HS-27A (cell line): ENCODE results near the gene MINDY4.

Experiments
- DNase-seq: peaks from one replicate; pipeline ENCODE4 v3.0.0-alpha.2; 2012; ENCODE audit warnings: low read depth, missing footprints

Gene MINDY4

DNA sequence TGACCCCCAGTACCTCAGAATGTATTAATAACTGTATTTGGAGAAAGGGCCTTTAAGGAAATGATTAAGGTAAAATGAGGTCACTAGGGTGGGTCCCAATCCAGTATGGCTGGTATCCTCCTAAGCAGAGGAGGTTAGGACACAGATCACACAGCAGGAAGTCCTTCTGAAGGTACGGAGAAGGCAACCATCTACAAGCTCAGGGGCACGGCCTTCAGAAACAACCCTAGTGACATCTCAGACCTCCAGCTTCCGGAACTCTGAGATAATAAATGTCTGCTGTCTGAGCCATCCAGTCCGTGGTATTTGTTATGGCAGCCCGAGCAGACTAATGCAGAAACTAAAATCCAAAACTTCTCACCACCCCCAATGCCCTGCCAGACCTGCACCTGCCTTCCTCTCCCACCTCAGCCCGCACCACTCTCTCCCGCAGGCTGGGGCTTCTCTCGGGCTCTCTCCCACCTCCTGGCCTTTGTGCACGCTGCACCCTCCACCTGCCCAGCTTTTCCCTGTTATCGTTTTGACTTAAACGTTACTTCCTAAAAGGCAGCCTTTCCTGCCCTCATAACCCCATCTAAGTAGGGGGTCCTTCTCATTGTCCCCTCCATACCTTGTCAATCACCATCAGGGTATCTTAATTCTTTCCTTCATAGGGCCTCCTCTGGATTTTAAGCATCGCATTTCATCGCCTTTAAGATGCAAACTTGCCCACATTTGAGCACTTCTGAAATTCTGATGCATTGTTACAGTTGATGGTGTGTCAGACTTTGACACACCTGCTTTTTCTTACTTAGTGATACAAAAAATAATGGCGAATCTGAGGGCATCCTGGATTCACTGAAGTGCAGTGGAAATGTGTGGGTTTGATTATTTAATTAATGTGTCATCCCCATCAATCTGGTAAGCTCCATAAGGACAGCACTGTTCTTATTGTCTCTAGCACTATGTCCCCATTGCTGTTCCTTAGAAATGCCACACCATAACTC lies 108.2 kb downstream of the MINDY4 start:
- DNase-seq: no peak

- no peak for DNase-seq
Observed at GRCh38 chr7:30880125-30880720, 109.0 kb downstream of the MINDY4 start.

DNA sequence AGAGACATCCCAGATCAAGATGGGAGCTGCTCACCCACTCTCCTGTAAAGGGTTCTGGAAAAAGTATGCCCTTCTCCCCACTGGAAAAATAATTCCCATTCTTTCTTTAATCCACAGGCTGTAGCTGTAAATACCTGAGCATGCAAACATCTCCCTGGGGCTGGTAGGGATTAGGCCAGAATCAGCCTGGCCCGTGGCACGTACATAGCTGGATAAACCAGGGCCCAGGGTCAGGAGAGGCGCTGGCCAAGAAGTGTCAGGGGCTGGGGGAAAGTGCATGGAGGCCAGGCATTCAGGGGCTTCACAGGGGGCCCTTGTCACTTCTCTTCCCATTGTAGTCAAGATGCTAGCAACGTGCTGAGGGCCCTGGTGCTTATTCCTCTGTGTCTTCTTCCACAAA lies 109.7 kb downstream of the MINDY4 start:
- no peak for DNase-seq

DNA sequence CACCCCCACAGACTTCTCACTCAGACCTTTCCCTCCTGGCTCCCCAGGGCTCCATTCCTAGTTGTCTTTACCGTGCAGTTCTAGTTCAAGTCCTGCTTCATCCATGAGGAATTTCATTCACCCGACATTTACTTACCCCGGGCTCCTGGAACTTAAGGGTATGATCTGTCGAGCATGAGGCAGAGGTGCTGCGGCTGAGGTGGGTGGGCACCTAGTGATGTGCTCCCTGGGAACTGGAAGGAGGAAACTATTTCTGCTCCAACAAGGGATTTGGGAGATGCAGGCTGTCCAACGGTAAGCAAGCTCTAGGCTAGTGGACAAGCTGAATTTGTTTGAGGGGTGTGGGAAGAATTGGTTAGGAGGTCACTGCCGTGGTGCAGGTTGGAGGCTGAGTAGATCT lies 110.2 kb downstream of the MINDY4 start:
- no peak for DNase-seq

DNA sequence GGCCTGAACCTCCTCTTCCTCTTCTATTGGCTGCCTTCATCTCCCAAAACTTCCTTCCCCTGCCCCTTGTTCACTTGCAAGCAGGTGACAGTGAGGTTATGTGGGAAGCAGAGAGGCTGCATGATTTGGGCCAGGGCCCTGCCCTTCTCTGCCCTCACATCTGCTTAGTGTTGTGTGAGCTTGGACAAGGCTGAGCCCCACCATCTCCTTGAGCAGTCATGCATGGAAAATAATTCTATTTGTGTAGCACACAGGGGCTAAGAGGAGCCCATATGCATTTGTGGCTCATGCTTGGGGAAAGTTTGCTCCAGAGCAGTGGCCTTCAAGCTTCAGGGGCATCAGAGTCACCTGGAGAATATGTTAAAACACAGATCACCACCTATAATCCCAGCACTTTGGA lies 113.7 kb downstream of the MINDY4 start:
- no peak for DNase-seq

DNA sequence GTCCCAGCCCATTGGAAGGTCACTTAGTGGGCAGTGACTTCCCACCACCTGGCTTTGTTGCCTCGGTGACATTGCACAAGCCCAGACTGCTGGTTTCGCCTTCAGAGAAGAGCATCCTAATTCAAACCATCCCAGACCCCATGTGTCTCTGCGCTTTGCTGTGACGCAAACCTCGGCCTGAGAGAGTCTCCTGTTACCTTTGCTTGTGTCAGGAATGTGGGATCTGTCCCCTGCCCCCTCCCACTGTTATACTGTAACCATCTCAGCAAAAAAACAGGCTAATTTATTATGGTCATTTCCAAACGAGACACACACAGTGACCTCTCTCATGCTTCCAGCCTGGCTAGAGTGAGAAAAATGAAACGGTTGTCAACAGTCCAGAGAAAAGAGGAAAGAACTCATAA lies 115.4 kb downstream of the MINDY4 start:
- no peak for DNase-seq

DNA sequence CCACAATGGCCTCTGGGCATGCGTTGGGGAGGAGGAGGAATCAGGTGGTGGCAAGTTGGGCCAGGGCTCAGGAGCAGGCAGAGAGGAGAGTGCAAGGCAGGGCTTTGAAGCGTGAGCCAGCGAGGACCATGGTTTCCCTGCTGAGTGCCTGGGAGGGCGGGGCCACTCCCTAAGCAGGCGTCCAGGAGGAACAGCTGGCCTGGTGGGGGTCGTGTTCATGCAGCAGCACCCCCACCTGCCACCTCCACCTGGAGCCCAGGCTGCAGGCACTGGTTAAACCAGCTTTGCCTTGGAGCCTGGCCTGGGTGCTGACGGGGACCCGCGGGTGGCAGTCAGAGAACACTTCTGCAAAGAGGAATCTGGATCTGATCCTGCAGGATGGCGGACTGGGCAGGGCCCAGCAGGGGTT lies 116.3 kb downstream of the MINDY4 start:
- no peak for DNase-seq

GRCh38 chr7:30888747-30889146 lies 117.5 kb downstream of the MINDY4 start:
- peak; percentile 5 for DNase-seq

GRCh38 chr7:30890226-30890625 lies 119.0 kb downstream of the MINDY4 start:
- no peak for DNase-seq

DNA sequence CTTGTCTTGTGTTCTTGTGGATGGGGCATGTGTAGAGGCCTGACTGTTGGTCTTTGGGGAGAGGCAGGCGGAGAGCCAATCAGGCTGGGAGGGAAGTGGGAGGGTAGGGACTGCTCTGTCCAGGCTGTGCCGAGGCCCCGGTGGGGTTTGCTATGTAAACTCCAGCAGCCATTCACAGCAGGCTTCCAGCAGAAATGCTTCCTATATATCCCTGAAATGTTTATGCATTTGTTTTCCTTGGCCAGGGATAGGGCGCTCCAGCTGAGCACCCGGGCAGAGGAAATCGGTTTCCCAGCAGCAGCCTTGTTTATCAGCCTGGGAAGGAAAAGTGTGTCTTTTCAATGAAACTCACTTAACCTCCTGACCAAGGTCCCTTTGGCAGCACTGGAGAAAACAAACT lies 122.1 kb downstream of the MINDY4 start:
- DNase-seq: no peak

GRCh38 chr7:30894009-30894408 lies 122.8 kb downstream of the MINDY4 start:
- DNase-seq: no peak

DNA sequence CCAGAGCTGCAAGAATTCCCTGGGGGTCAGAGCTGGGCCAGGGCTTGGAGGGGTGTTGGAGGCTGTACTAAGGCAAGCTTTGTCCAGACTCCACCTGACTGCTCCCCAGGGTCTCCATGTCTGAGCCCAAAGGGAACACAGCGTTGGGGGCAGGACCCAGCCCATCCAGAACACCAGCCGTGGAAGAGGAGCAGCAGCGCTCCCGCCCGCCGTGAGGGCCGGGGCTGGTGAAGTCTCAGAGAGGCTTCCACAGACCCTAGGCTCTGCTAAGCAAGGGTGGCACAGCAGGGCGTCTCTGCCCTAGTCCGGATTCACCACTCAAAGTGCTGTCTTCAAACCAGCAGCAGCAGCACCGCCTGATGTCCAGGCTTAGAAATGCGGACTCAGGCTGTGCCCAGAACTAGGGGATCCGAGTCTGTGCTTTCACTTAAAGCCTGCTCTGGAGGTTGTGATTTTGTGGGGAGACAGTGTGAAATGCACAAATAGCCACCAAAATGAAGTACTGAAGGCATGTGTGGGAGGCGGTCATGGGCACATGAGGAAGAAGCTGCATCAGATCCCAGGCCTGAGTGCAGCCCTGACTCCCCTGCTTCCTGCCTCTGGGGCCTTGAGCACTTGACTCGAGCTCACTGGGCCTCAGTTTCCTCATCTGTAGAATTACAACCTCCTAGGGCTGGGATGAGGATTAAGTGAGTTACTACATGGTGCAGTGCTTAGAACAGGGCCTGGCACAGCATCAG lies 123.8 kb downstream of the MINDY4 start:
- no peak for DNase-seq

DNA sequence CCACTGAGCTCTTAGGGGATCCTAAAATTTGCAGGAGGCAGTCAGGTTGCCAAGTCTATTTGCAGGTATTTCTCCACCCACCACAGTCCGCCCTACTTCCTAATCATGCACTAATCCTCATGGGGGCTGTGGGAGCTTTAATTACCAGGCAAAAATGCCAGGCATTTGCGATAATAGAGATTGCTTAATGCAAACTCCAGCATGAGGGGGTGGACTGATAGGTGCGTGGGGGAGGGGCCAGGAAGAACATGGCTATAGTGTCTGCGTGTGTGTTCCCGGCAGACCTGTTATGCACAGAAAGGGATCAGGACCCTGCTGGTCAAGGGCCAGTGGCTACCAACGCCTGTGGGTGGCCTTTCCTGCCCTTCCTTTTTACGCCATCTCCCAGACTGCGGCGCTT lies 124.8 kb downstream of the MINDY4 start:
- no peak for DNase-seq

DNA sequence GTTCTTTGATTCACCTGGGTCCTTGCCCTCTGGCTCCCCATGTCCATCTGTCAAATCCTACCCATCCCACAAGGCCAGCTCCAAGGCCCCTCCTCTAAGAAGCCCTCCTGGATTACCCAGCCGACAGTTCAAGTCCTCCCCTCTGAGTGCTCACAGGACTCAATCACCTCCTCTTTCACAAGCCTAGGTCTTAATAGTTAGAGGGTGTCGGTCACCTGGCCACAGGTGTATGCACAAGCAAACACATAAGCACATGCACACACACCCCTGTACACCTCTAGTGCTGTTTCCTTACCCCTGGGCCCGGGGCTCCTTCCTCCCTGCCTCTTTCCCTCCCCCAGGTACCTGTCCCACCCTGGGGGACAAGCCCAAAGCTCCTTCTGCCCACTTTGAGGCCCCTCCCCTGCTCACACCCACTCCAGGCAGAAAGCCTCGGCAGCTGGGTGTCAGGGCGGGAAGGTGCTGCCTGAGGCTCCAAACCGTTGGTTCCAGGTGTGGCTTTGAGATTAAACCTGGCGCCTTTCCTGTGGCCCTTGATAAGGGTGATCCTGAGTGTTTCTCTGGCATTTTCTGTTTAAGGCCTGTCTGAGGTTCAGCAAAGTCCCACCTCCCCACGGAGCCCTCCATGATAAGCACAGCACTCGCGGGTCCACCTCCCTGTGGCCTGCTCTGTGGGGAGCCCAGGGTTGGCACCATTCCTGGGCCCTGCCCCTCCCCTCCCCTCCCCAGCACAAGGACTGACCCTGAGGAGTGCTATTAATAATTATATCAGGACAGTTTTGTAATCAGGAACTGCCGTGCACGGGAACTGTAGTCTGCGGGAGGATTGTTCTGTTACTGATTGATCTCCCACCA lies 125.8 kb downstream of the MINDY4 start:
- no peak for DNase-seq

GRCh38 chr7:30897770-30898169 lies 126.6 kb downstream of the MINDY4 start:
- no peak for DNase-seq

DNA sequence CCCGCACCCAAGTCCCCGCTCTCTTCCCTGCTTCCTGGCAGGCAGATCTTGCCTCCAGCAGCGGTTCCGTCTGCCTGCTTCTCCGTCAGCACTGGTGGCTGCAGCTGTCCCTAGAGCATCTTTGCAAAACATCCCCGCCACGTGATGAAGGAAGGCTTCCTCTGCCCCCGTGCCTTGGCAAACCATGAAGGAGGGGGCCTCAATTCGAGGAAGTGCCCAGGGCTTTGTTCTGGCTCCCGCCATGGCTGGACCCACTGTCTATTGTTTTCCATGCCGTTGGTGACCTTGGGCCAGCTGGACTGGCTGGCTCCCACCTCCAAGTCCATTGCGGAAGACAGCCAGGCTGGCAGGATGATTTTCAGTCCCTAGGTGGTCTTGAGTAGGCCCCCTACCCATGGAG lies 127.2 kb downstream of the MINDY4 start:
- no peak for DNase-seq

GRCh38 chr7:30899066-30899465 lies 127.8 kb downstream of the MINDY4 start:
- no peak for DNase-seq

- DNase-seq: no peak
Observed at GRCh38 chr7:30899630-30900029, 128.4 kb downstream of the MINDY4 start.

DNA sequence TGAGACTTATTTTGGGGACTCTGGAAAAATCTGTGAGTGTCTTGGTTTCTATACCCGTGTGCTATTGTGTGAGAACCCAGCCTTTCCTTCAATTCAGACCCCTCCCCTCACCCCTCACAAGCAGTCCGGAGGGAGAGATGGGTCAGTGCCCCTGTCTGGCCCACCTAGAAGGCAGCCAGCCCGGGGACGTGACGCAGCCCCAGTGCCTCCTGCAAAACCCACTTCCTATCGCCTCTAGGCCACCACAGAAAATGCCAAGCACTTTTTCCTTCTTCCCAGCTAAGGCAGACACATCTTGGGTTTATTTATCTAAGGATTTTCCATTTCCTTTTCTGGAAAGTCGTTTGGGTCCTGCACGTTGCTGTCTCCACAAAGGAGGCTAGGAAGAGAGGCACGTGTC lies 128.8 kb downstream of the MINDY4 start:
- no peak for DNase-seq

DNA sequence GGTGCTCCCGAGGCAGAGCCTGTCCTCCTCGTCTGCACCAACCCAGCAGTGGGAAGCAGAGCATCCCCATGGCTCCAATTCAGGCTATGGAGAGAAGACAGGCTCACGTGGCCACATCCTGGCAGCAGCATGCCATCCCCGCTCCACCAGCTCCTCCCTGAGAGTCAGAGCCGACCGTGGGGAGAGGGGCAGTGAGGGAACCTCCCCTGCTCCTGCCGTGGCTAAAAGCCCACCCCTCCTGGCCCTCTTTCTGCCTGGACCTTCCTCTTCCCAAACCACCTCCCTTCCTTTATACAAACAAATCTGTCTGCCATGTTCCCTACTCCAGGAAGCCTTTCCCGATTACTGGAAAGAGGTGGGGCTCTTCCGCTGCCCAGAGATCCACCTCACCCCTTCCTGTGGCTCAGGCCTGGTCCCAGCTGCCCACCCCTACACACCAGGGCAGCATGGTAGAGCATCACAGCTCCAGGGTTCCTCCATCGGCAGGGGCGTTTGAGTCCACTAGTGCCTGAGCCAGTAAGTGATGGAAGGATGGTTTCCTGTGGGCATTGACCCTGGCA lies 129.7 kb downstream of the MINDY4 start:
- DNase-seq: no peak

- no peak for DNase-seq
Observed at GRCh38 chr7:30901856-30902255, 130.6 kb downstream of the MINDY4 start.

DNA sequence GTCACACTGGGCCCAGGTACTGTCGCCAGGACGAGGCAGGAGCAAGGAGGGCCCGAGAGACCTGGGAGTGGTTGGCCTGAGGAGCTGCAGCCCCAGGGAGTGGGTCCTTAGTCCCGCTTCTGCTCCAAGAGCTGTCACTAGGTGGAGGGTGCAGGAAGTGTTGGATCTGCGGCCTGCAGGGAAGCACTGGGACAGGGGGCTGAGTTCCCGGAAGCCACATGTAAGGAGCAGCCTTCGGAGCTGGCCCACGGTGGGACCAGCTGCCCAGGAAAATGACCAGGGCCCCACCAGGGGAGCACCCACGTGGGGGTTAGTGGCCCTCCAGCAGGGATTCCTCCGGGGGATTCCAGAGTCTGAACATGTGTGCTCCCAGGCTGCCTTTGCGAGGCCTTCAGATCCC lies 131.2 kb downstream of the MINDY4 start:
- no peak for DNase-seq
